ENCODE data around the gene ADSS2.

- TF ChIP-seq CTCF (IDR thresholded peaks at IDR 0.05; ENCODE audit: insufficient read depth, low read depth, low read length) (no peak), EZH2 (IDR thresholded peaks at IDR 0.05; ENCODE audit: insufficient read depth, low read length) (no peak)
Measured at GRCh38 chr1:244422174-244422573, 29.5 kb downstream of the ADSS2 start.

All from astrocyte (in vitro differentiated cells and primary cell).